ENCODE results near the gene CLIC4. TPM values are rescaled to one million over a fixed set of nuclear protein-coding genes. Genes with fewer than 3 reads are reported as not detected.

The CLIC4 gene
- total and polyA plus RNA-seq, 10 of the 15 experiments (the other 5 are each of a cell fraction or from before 2014, with no cell fraction given): 20.4 to 107 (median 69.6) TPM

DNA sequence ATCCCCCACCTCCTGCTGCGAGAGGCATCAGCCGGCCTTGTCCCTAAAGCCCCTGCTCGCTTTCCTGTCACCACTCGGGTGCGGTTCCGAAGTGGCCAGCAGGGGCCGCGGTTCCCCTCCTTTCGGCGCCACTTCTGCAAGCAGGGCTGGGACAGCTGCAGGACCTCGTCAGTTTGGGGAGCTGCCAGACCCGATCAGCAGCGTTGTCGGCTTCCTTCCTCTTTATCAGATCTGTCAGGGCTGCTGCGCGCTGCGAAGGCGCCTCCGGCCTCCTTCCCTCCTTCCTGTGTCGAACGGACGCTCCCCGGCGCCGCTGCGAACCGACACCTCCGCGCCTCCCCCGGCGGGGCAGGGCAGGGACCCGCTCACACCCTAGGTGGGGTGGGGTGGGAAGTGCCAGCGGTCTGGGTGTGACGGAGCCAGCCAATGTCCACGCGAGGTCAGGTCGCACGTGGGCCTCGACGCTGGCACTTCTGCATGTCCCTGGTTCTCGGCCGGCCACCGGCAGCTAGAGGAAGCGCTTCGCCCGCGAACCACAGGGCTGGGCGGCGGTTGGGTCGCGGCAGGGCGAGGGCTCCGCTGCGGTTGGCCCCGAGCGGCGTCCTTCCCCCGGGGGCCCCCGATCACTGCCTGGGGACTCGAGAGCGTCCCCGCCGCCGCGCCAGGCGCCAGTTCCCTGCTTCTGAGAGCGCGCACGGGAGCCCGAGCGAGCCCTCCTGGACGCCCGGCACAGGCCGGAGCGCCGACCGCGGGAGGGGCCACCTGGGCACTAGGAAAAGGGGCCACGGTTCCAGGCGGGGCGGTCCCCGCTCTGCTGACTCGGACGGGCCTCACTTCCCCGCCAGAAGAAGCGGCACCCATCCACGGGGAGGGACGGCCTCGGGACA lies 103.0 kb downstream of the CLIC4 start (continued):
- 0 out of 2 replicates have a peak, but pooled peaks have one; percentile 45 for TF ChIP-seq RCOR1 (conservative IDR thresholded peaks at IDR 0.05; ENCODE audit: low read depth, low read length)
- TF ChIP-seq TARDBP (IDR thresholded peaks at IDR 0.05; ENCODE audit: borderline replicate concordance): peak; percentile 63; the same call in 1 of the 2 replicates
- TF ChIP-seq STAT1 (conservative IDR thresholded peaks at IDR 0.05): no peak
- no peak for TF ChIP-seq JUNB (IDR thresholded peaks at IDR 0.05)
- TF ChIP-seq, protein P1, sequence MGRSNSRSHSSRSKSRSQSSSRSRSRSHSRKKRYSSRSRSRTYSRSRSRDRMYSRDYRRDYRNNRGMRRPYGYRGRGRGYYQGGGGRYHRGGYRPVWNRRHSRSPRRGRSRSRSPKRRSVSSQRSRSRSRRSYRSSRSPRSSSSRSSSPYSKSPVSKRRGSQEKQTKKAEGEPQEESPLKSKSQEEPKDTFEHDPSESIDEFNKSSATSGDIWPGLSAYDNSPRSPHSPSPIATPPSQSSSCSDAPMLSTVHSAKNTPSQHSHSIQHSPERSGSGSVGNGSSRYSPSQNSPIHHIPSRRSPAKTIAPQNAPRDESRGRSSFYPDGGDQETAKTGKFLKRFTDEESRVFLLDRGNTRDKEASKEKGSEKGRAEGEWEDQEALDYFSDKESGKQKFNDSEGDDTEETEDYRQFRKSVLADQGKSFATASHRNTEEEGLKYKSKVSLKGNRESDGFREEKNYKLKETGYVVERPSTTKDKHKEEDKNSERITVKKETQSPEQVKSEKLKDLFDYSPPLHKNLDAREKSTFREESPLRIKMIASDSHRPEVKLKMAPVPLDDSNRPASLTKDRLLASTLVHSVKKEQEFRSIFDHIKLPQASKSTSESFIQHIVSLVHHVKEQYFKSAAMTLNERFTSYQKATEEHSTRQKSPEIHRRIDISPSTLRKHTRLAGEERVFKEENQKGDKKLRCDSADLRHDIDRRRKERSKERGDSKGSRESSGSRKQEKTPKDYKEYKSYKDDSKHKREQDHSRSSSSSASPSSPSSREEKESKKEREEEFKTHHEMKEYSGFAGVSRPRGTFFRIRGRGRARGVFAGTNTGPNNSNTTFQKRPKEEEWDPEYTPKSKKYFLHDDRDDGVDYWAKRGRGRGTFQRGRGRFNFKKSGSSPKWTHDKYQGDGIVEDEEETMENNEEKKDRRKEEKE (IDR thresholded peaks at IDR 0.05): no peak
- 0 out of 2 replicates have a peak, but pooled peaks have one; percentile 18 for TF ChIP-seq PAX5 (IDR thresholded peaks at IDR 0.05; ENCODE audit: borderline replicate concordance, low read depth, low read length)
- peak; percentile 93 for TF ChIP-seq RAD21 (IDR thresholded peaks at IDR 0.05; ENCODE audit: insufficient read depth, low read depth, low read length)
- TF ChIP-seq POLR2A (IDR thresholded peaks at IDR 0.05; ENCODE audit: low read depth, low read length): peak; percentile 84
- peak; percentile 95 for TF ChIP-seq TCF12 (IDR thresholded peaks at IDR 0.05; ENCODE audit: low read depth, low read length)
- no peak for TF ChIP-seq ZZZ3 (IDR thresholded peaks at IDR 0.05; ENCODE audit: control insufficient read depth, insufficient read length, low read depth)
- TF ChIP-seq, protein P2, sequence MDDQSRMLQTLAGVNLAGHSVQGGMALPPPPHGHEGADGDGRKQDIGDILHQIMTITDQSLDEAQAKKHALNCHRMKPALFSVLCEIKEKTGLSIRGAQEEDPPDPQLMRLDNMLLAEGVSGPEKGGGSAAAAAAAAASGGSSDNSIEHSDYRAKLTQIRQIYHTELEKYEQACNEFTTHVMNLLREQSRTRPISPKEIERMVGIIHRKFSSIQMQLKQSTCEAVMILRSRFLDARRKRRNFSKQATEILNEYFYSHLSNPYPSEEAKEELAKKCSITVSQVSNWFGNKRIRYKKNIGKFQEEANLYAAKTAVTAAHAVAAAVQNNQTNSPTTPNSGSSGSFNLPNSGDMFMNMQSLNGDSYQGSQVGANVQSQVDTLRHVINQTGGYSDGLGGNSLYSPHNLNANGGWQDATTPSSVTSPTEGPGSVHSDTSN (IDR thresholded peaks at IDR 0.05; ENCODE audit: insufficient replicate concordance, low read depth, low read length): no peak
- TF ChIP-seq PML (IDR thresholded peaks at IDR 0.05; ENCODE audit: low read length): no peak
- TF ChIP-seq MTA2 (IDR thresholded peaks at IDR 0.05; ENCODE audit: low read depth): no peak
- TF ChIP-seq, protein P3, sequence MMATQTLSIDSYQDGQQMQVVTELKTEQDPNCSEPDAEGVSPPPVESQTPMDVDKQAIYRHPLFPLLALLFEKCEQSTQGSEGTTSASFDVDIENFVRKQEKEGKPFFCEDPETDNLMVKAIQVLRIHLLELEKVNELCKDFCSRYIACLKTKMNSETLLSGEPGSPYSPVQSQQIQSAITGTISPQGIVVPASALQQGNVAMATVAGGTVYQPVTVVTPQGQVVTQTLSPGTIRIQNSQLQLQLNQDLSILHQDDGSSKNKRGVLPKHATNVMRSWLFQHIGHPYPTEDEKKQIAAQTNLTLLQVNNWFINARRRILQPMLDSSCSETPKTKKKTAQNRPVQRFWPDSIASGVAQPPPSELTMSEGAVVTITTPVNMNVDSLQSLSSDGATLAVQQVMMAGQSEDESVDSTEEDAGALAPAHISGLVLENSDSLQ (IDR thresholded peaks at IDR 0.05): peak; percentile 72
- TF ChIP-seq, protein P4, sequence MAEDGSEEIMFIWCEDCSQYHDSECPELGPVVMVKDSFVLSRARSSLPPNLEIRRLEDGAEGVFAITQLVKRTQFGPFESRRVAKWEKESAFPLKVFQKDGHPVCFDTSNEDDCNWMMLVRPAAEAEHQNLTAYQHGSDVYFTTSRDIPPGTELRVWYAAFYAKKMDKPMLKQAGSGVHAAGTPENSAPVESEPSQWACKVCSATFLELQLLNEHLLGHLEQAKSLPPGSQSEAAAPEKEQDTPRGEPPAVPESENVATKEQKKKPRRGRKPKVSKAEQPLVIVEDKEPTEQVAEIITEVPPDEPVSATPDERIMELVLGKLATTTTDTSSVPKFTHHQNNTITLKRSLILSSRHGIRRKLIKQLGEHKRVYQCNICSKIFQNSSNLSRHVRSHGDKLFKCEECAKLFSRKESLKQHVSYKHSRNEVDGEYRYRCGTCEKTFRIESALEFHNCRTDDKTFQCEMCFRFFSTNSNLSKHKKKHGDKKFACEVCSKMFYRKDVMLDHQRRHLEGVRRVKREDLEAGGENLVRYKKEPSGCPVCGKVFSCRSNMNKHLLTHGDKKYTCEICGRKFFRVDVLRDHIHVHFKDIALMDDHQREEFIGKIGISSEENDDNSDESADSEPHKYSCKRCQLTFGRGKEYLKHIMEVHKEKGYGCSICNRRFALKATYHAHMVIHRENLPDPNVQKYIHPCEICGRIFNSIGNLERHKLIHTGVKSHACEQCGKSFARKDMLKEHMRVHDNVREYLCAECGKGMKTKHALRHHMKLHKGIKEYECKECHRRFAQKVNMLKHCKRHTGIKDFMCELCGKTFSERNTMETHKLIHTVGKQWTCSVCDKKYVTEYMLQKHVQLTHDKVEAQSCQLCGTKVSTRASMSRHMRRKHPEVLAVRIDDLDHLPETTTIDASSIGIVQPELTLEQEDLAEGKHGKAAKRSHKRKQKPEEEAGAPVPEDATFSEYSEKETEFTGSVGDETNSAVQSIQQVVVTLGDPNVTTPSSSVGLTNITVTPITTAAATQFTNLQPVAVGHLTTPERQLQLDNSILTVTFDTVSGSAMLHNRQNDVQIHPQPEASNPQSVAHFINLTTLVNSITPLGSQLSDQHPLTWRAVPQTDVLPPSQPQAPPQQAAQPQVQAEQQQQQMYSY (CRISPR knock-in tag; IDR thresholded peaks at IDR 0.05): no peak
- peak; percentile 55; the same call in 1 of the 2 replicates for TF ChIP-seq LARP7 (IDR thresholded peaks at IDR 0.05)
- TF ChIP-seq TCF7 (IDR thresholded peaks at IDR 0.05; ENCODE audit: borderline replicate concordance): no peak
